HepG2 (cell line): ENCODE data around the gene SEMA3B. TPM values are rescaled to one million over a fixed set of nuclear protein-coding genes. Genes with fewer than 3 reads are reported as not detected.

ENCODE experiments used
- ASH2L ChIP-seq: fragments of 300-600, 200-600 bp; sonication (generic); IDR thresholded peaks from 2 replicates; pipeline ENCODE4 v1.7.0; 2017; ENCODE audit warnings: low read depth, mild to moderate bottlenecking, moderate library complexity, mixed read lengths, low read length; ENCODE audit not compliant: insufficient read length
- CEBPG ChIP-seq: IDR thresholded peaks from 2 replicates; pipeline ENCODE4 v1.6.1; 2016
- ELF1 ChIP-seq: sonication (generic); formaldehyde crosslinking; IDR thresholded peaks from 2 replicates; pipeline ENCODE4 v1.4.0; 2020; ENCODE audit warnings: missing genetic modification reagents
- ELF3 ChIP-seq: IDR thresholded peaks from 2 replicates; pipeline ENCODE4 v1.6.1; 2016; ENCODE audit warnings: missing genetic modification reagents, missing compliant biosample characterization
- KDM2A ChIP-seq: sonication (generic); formaldehyde crosslinking; IDR thresholded peaks from 2 replicates; pipeline ENCODE4 v1.4.0; 2020; ENCODE audit warnings: low read depth, missing genetic modification reagents, borderline replicate concordance
- KDM6A ChIP-seq: IDR thresholded peaks from 2 replicates; pipeline ENCODE4 v1.6.1; 2016; ENCODE audit warnings: low read depth
- KMT2A ChIP-seq: sonication (generic); formaldehyde crosslinking; IDR thresholded peaks from 2 replicates; pipeline ENCODE4 v1.4.0; 2020; ENCODE audit warnings: missing genetic modification reagents
- POLR2AphosphoS5 ChIP-seq: IDR thresholded peaks from 2 replicates; pipeline ENCODE4 v1.6.1; 2012; ENCODE audit warnings: low read depth, low read length
- RFXANK ChIP-seq: IDR thresholded peaks from 2 replicates; pipeline ENCODE4 v1.6.1; 2016
- SAP130 ChIP-seq: IDR thresholded peaks from 2 replicates; pipeline ENCODE4 v1.6.1; 2016; ENCODE audit warnings: low read depth
- XBP1 ChIP-seq: sonication (generic); formaldehyde crosslinking; IDR thresholded peaks from 2 replicates; pipeline ENCODE4 v1.5.0; 2020; ENCODE audit warnings: missing genetic modification reagents
- ZFP36 ChIP-seq: fragments of 150-350 bp; IDR thresholded peaks from 2 replicates; pipeline ENCODE4 v1.6.1; 2018; ENCODE audit warnings: borderline replicate concordance, low read length, low read depth; ENCODE audit not compliant: partially characterized antibody
- ZIK1 ChIP-seq: sonication (generic); formaldehyde crosslinking; IDR thresholded peaks from 2 replicates; pipeline ENCODE4 v1.5.0; 2020; ENCODE audit warnings: mild to moderate bottlenecking, low read depth, missing genetic modification reagents, borderline replicate concordance
- ZNF24 ChIP-seq: fragments of 450-650 bp; IDR thresholded peaks from 2 replicates; pipeline ENCODE4 v1.6.1; 2017; ENCODE audit warnings: antibody characterized with exemption, mild to moderate bottlenecking
- ZNF331 ChIP-seq: sonication (generic); formaldehyde crosslinking; IDR thresholded peaks from 2 replicates; pipeline ENCODE4 v1.4.0; 2020; ENCODE audit warnings: missing genetic modification reagents
- ZNF33B ChIP-seq: sonication (generic); formaldehyde crosslinking; IDR thresholded peaks from 2 replicates; pipeline ENCODE4 v1.5.1; 2020; ENCODE audit warnings: mild to moderate bottlenecking, missing genetic modification reagents
- ZNF737 ChIP-seq: sonication (generic); formaldehyde crosslinking; IDR thresholded peaks from 2 replicates; pipeline ENCODE4 v1.5.0; 2020; ENCODE audit warnings: missing genetic modification reagents, mild to moderate bottlenecking, borderline replicate concordance
- ZNF850 ChIP-seq: sonication (generic); formaldehyde crosslinking; conservative IDR thresholded peaks from 2 replicates; pipeline ENCODE4 v1.9.0; 2021; ENCODE audit warnings: mild to moderate bottlenecking, missing genetic modification reagents
- polyA plus RNA-seq, 8 experiments: library from polyadenylated mRNA; depleted of rRNA in 3 of 8; stranded (reverse) in 7 of 8; unstranded in 1 of 8; fragments of >200 nt; fragmentation: Illumina TruSeq in 4 of 8; extraction: Trizol in 4 of 8; gene quantifications; 2 replicates each; pipeline versions ENCODE4 v1.2.1 to v1.2.3, GENCODE V29; 2011 to 2016; ENCODE audit warnings: low read depth in 4 of 8, missing spikeins in 1 of 8, mixed read lengths in 1 of 8; ENCODE audit not compliant: insufficient read depth in 1 of 8
- total RNA-seq, 5 experiments: library from RNA; depleted of rRNA; stranded (reverse); fragments of >200 nt; fragmentation: Illumina TruSeq; extraction: Trizol; gene quantifications; 2 replicates each; pipeline ENCODE4 v1.2.3, GENCODE V29; 2016; ENCODE audit warnings: low read depth in 1 of 5
- TF ChIP-seq, protein P1 (sequence below): sonication (generic); formaldehyde crosslinking; IDR thresholded peaks from 2 replicates; pipeline ENCODE4 v1.5.0; 2020; ENCODE audit warnings: mild to moderate bottlenecking, missing genetic modification reagents
- TF ChIP-seq, protein P2 (sequence below): fragments of 450-650 bp; IDR thresholded peaks from 2 replicates; pipeline ENCODE4 v1.6.1; 2017; ENCODE audit warnings: mild to moderate bottlenecking
- TF ChIP-seq, protein P3 (sequence below): IDR thresholded peaks from 2 replicates; pipeline ENCODE4 v1.6.1; 2016; ENCODE audit warnings: mild to moderate bottlenecking
- TF ChIP-seq, protein P4 (sequence below): sonication (generic); formaldehyde crosslinking; IDR thresholded peaks from 2 replicates; pipeline ENCODE4 v1.4.0; 2020; ENCODE audit warnings: missing genetic modification reagents

Gene SEMA3B
- total and polyA plus RNA-seq, 2 of the 13 experiments (the other 11 are each of a cell fraction or from before 2014, with no cell fraction given): 93.2 to 158 TPM

DNA sequence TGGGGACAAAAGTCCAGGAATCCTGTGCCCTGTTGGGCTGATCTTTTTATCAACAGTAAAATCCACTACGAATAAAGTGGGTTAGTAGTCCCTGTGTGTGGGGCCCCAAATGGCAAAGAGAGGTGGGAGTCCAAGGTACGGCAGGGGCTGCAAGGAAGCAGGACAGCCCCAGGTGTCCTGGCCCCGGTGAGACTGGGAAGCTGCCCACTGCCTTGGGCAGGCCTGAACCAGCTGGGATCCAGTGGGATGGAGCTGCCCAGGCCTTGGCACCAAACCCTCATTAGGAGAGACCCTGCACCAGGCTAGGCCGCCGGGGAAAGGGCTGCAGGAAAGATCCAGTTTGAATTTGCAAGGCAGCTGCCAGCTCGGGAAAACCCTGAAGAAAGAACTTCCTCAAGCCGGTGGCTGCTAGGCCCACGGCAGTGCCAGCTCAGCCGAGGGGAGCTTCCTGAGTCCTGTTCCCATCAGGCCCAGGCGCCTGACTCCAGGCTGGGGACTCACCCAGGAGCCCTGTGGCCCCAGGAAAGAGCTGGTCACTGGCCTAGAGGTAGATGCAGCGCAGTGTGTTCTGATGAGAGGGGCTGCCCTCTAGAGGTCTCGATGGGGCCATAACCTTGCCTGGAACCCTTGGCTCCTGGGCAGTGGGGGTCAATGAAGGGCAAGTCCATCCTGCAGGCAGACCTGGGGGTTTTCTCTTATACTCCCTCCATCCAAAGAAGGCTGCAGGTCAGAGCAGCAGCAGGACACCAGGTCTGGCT is 47.4 kb upstream of the SEMA3B start (continued):
- TF ChIP-seq, protein P1, sequence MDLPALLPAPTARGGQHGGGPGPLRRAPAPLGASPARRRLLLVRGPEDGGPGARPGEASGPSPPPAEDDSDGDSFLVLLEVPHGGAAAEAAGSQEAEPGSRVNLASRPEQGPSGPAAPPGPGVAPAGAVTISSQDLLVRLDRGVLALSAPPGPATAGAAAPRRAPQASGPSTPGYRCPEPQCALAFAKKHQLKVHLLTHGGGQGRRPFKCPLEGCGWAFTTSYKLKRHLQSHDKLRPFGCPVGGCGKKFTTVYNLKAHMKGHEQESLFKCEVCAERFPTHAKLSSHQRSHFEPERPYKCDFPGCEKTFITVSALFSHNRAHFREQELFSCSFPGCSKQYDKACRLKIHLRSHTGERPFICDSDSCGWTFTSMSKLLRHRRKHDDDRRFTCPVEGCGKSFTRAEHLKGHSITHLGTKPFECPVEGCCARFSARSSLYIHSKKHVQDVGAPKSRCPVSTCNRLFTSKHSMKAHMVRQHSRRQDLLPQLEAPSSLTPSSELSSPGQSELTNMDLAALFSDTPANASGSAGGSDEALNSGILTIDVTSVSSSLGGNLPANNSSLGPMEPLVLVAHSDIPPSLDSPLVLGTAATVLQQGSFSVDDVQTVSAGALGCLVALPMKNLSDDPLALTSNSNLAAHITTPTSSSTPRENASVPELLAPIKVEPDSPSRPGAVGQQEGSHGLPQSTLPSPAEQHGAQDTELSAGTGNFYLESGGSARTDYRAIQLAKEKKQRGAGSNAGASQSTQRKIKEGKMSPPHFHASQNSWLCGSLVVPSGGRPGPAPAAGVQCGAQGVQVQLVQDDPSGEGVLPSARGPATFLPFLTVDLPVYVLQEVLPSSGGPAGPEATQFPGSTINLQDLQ (CRISPR knock-in tag): no peak
- TF ChIP-seq ZNF850 (CRISPR knock-in tag): 0 out of 2 replicates have a peak, but pooled peaks have one; percentile 28
- TF ChIP-seq ZNF33B: no peak
- peak; percentile 51 for TF ChIP-seq POLR2AphosphoS5
- 0 out of 2 replicates have a peak, but pooled peaks have one; percentile 45 for TF ChIP-seq XBP1 (CRISPR knock-in tag)
- TF ChIP-seq KMT2A (CRISPR knock-in tag): no peak
- TF ChIP-seq ZIK1 (CRISPR knock-in tag): peak; percentile 58; the same call in 1 of the 2 replicates
- TF ChIP-seq, protein P2, sequence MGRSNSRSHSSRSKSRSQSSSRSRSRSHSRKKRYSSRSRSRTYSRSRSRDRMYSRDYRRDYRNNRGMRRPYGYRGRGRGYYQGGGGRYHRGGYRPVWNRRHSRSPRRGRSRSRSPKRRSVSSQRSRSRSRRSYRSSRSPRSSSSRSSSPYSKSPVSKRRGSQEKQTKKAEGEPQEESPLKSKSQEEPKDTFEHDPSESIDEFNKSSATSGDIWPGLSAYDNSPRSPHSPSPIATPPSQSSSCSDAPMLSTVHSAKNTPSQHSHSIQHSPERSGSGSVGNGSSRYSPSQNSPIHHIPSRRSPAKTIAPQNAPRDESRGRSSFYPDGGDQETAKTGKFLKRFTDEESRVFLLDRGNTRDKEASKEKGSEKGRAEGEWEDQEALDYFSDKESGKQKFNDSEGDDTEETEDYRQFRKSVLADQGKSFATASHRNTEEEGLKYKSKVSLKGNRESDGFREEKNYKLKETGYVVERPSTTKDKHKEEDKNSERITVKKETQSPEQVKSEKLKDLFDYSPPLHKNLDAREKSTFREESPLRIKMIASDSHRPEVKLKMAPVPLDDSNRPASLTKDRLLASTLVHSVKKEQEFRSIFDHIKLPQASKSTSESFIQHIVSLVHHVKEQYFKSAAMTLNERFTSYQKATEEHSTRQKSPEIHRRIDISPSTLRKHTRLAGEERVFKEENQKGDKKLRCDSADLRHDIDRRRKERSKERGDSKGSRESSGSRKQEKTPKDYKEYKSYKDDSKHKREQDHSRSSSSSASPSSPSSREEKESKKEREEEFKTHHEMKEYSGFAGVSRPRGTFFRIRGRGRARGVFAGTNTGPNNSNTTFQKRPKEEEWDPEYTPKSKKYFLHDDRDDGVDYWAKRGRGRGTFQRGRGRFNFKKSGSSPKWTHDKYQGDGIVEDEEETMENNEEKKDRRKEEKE: no peak
- 0 out of 2 replicates have a peak, but pooled peaks have one; percentile 17 for TF ChIP-seq ZNF331
- TF ChIP-seq ZNF737 (CRISPR knock-in tag): no peak
- TF ChIP-seq ZFP36: no peak
- no peak for TF ChIP-seq RFXANK (CRISPR knock-in tag)
- TF ChIP-seq KDM6A (CRISPR knock-in tag): no peak
- TF ChIP-seq SAP130: peak; percentile 57; the same call in 1 of the 2 replicates
- TF ChIP-seq, protein P3, sequence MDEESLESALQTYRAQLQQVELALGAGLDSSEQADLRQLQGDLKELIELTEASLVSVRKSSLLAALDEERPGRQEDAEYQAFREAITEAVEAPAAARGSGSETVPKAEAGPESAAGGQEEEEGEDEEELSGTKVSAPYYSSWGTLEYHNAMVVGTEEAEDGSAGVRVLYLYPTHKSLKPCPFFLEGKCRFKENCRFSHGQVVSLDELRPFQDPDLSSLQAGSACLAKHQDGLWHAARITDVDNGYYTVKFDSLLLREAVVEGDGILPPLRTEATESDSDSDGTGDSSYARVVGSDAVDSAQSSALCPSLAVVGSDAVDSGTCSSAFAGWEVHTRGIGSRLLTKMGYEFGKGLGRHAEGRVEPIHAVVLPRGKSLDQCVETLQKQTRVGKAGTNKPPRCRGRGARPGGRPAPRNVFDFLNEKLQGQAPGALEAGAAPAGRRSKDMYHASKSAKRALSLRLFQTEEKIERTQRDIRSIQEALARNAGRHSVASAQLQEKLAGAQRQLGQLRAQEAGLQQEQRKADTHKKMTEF (CRISPR knock-in tag): no peak; the same call in 1 of the 2 replicates
- no peak for TF ChIP-seq CEBPG (CRISPR knock-in tag)
- TF ChIP-seq, protein P4, sequence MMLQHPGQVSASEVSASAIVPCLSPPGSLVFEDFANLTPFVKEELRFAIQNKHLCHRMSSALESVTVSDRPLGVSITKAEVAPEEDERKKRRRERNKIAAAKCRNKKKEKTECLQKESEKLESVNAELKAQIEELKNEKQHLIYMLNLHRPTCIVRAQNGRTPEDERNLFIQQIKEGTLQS (CRISPR knock-in tag): 0 out of 2 replicates have a peak, but pooled peaks have one; percentile 14
- no peak for TF ChIP-seq ASH2L
- TF ChIP-seq KDM2A (CRISPR knock-in tag): peak; percentile 89
- TF ChIP-seq ELF3 (CRISPR knock-in tag): peak; percentile 49; the same call in 1 of the 2 replicates
- TF ChIP-seq ELF1: no peak
- TF ChIP-seq ZNF24: no peak
